Esophagus muscularis mucosa (tissue), 4 donors: ENCODE measurements around the gene PACSIN2.

Experiments used
- CTCF ChIP-seq, 3 experiments: fragments of 200-600 bp in 2 of 3; fragments of 450-650 bp in 1 of 3; sonication (generic) in 2 of 3; IDR thresholded peaks; one replicate each; pipeline ENCODE4 v1.5.1; 2017 to 2019; ENCODE audit warnings: antibody characterized with exemption in 3 of 3, mild to moderate bottlenecking in 2 of 3, moderate library complexity in 1 of 3
- EP300 ChIP-seq: sonication (generic); formaldehyde crosslinking; IDR thresholded peaks from one replicate; pipeline ENCODE4 v1.6.1; 2017; ENCODE audit warnings: antibody characterized with exemption
- POLR2A ChIP-seq: fragments of 450-650 bp; IDR thresholded peaks from one replicate; pipeline ENCODE4 v1.6.1; 2017; ENCODE audit warnings: antibody characterized with exemption, moderate library complexity, mild to moderate bottlenecking, low read depth
- POLR2AphosphoS5 ChIP-seq, 2 donors: sonication (generic); formaldehyde crosslinking; IDR thresholded peaks; one replicate each; pipeline ENCODE4 v1.6.1; 2017; ENCODE audit warnings: antibody characterized with exemption in 2 of 2

GRCh38 chr22:42912059-42912458, 102.9 kb downstream of the PACSIN2 start:
- TF ChIP-seq CTCF (IDR thresholded peaks at IDR 0.05) (no peak), POLR2A (no peak), POLR2AphosphoS5 (IDR thresholded peaks at IDR 0.05) (no peak), EP300 (no peak)
